ENCODE results near the gene TPH2.

- TF ChIP-seq CTCF (IDR thresholded peaks at IDR 0.05; ENCODE audit: low read depth, low read length, missing input control) = no peak
- TF ChIP-seq TAF1 (conservative IDR thresholded peaks at IDR 0.05) = no peak
These were observed 11.0 kb downstream of the TPH2 start for GRCh38 chr12:71949646-71950045.

Measured in liver (tissue), 3 donors.